COLO668 (cell line): Measurements from ENCODE around the gene WDFY2.

ENCODE experiments used
- DNase-seq: peaks from one replicate; lab custom pipeline; 2025; ENCODE audit not compliant: unreplicated experiment; lab: John Stamatoyannopoulos, UW

The WDFY2 gene

GRCh38 chr13:51767100-51767499, 182.8 kb downstream of the WDFY2 start:
- DNase-seq, result no peak

- DNase-seq, result no peak
These were observed 184.2 kb downstream of the WDFY2 start for GRCh38 chr13:51768378-51768921.

- DNase-seq, result no peak
These were observed 184.7 kb downstream of the WDFY2 start for GRCh38 chr13:51768976-51769375.

- no peak for DNase-seq
These were observed 185.3 kb downstream of the WDFY2 start for GRCh38 chr13:51769455-51770127.

- DNase-seq, result no peak
These were observed 185.9 kb downstream of the WDFY2 start for GRCh38 chr13:51770160-51770559.

GRCh38 chr13:51770681-51771417, 186.6 kb downstream of the WDFY2 start:
- no peak for DNase-seq

- DNase-seq, result no peak
These were observed 187.3 kb downstream of the WDFY2 start for GRCh38 chr13:51771418-51772104.

GRCh38 chr13:51772105-51772455, 187.8 kb downstream of the WDFY2 start:
- no peak for DNase-seq

GRCh38 chr13:51772781-51773180, 188.5 kb downstream of the WDFY2 start:
- no peak for DNase-seq

GRCh38 chr13:51773515-51773914, 189.3 kb downstream of the WDFY2 start:
- no peak for DNase-seq

GRCh38 chr13:51776179-51776578, 191.9 kb downstream of the WDFY2 start:
- no peak for DNase-seq

- DNase-seq, result no peak
These were observed 193.7 kb downstream of the WDFY2 start for GRCh38 chr13:51777921-51778320.

GRCh38 chr13:51778392-51778791, 194.1 kb downstream of the WDFY2 start:
- no peak for DNase-seq

- no peak for DNase-seq
These were observed 195.8 kb downstream of the WDFY2 start for GRCh38 chr13:51780099-51780498.

GRCh38 chr13:51781246-51782022, 197.2 kb downstream of the WDFY2 start:
- peak; percentile 64 for DNase-seq

GRCh38 chr13:51782026-51782710, 197.9 kb downstream of the WDFY2 start:
- DNase-seq, result no peak

- DNase-seq, result no peak
These were observed 199.3 kb downstream of the WDFY2 start for GRCh38 chr13:51783428-51784094.

- no peak for DNase-seq
These were observed 199.8 kb downstream of the WDFY2 start for GRCh38 chr13:51784097-51784496.

GRCh38 chr13:51785712-51786424, 201.6 kb downstream of the WDFY2 start:
- peak; percentile 72 for DNase-seq
